Thoracic aorta (tissue), 2 donors: ENCODE results near the gene DSP. TPM values are rescaled to one million over a fixed set of nuclear protein-coding genes. Genes with fewer than 3 reads are reported as not detected.

Experiments used
- ATAC-seq: fragments of 150-250 bp; one replicate; pipeline ENCODE4 v1.8.0; 2017; ENCODE audit warnings: low read depth; ENCODE audit not compliant: insufficient number of reproducible peaks, low FRiP score
- DNase-seq: peaks from one replicate; pipeline ENCODE4 v3.0.0-alpha.2; 2020; ENCODE audit warnings: low spot score
- H3K27ac ChIP-seq, 2 donors: fragments of 200-600 bp; sonication (generic); 1 replicate in 1 of 2; 2 replicates in 1 of 2; pipeline ENCODE4 v1.5.1; 2016; ENCODE audit warnings: mild to moderate bottlenecking in 2 of 2, moderate library complexity in 2 of 2
- H3K27me3 ChIP-seq: fragments of 200-600 bp; sonication (generic); replicated peaks from 2 replicates; pipeline ENCODE4 v1.6.0; 2016; ENCODE audit warnings: mild to moderate bottlenecking; ENCODE audit not compliant: insufficient read depth
- H3K36me3 ChIP-seq: fragments of 200-600 bp; sonication (generic); one replicate; pipeline ENCODE4 v1.5.1; 2016
- H3K4me1 ChIP-seq, 2 donors: fragments of 200-600 bp; sonication (generic); 1 replicate in 1 of 2; 2 replicates in 1 of 2; pipeline versions ENCODE4 v1.5.1 to v1.6.0; 2016; ENCODE audit warnings: low read depth in 2 of 2, mild to moderate bottlenecking in 1 of 2; ENCODE audit not compliant: control insufficient read depth in 1 of 2
- H3K4me3 ChIP-seq: fragments of 200-600 bp; sonication (generic); 2 replicates; pipeline ENCODE4 v1.5.1; 2016; ENCODE audit warnings: mild to moderate bottlenecking
- H3K9me3 ChIP-seq: fragments of 200-600 bp; sonication (generic); 2 replicates; pipeline ENCODE4 v1.5.1; 2016
- total RNA-seq, 2 donors: library from RNA; depleted of rRNA; stranded (reverse); fragments of >200 nt; gene quantifications; one replicate each; pipeline versions ENCODE4 v1.1.0 to v1.2.3, GENCODE V29; 2016
- TF ChIP-seq, protein P1 (sequence below): fragments of 200-600 bp; sonication (generic); IDR thresholded peaks from one replicate; pipeline ENCODE4 v1.5.1; 2019; ENCODE audit warnings: antibody characterized with exemption

DSP gene
- total RNA-seq, 2 donors from 2014 or later: 5.4 to 6.7 TPM

DNA sequence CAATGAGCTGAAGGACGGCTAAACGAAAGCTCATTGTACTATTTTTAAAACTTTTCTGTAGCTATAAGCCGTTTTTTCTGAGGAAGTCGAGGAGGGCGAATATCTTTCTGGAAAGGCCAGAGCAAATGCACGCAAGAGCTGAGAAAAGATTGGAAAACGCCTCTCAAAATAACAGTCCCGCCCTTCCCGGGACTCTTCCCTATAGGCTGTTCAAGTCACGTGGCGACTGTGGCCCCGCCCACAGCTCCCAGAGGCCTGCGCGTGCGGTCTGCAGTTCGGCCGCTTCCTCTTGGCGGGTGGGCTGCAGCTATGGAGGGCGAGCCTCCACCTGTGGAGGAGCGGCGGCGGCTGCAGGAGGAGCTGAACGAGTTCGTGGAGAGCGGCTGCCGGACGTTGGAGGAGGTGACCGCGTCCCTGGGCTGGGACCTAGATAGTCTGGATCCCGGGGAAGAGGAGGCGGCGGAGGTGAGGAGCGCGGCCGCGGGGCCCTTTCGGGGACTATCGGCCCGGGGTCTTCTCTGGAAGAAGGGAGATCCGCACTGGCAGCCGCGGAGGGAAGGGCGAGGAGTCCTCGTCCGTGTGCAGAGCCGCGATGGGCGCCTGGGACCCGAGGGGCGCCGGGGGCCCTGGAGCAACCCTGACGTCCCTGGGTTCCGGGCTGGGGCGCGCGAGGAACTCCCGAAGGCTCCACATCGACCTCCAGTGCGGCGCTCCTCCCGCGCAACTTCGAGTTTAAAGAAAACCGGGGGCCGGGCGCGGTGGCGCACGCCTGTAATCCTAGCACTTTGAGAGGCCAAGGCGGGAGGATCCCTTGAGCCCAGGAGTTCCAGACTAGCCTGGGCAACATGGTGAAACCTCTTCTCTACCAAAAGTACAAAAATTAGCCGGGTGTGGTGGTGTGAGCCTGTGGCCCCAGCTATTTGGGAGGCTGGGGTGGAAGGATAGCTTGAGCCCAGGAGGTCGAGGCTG, 48.8 kb downstream of the DSP start, which contains the start of gene SNRNP48:
Gene SNRNP48 (plus strand): TSS at position 250 of the 969 bp plus-strand sequence. CDS start 60 bp downstream, at position 310.
- H3K27me3 ChIP-seq: no peaks in the 10 kb centered on the region
- peaks cover 13% of the 10 kb centered on the region in 2 donors for H3K4me1 ChIP-seq
- TF ChIP-seq, protein P1, sequence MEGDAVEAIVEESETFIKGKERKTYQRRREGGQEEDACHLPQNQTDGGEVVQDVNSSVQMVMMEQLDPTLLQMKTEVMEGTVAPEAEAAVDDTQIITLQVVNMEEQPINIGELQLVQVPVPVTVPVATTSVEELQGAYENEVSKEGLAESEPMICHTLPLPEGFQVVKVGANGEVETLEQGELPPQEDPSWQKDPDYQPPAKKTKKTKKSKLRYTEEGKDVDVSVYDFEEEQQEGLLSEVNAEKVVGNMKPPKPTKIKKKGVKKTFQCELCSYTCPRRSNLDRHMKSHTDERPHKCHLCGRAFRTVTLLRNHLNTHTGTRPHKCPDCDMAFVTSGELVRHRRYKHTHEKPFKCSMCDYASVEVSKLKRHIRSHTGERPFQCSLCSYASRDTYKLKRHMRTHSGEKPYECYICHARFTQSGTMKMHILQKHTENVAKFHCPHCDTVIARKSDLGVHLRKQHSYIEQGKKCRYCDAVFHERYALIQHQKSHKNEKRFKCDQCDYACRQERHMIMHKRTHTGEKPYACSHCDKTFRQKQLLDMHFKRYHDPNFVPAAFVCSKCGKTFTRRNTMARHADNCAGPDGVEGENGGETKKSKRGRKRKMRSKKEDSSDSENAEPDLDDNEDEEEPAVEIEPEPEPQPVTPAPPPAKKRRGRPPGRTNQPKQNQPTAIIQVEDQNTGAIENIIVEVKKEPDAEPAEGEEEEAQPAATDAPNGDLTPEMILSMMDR: no peak
- peak within 1 kb of the TSS; percentile 98 for H3K4me3 ChIP-seq
- H3K36me3 ChIP-seq: no peaks in the 10 kb centered on the region
- DNase-seq (peak; percentile 88), ATAC-seq (peak; percentile 99)
- peak within 1 kb of the TSS; percentile 29 to 68 for H3K27ac ChIP-seq
- no peaks in the 10 kb centered on the region for H3K9me3 ChIP-seq

DNA sequence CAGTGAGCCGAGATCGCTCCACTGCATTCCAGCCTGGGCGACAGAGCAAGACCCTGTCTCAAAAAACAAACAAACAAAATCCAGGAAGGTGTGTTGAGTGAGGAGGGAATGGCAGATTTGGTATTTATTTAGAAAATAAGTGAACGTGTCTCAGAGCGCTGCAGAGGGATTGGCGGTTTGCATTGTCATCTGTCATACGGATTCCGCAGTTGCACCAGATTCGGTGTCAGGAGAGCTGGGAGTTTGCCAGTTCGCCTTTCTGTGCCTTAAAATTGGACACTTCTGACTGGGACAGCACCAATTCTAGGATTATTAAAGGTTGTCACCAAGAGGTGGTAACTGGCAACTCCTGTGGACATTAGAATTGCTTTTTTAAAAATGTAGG, 49.4 kb downstream of the DSP start:
- ATAC-seq (no peak), DNase-seq (no peak)
- peaks cover 13% of the 10 kb centered on the region in 2 donors for H3K4me1 ChIP-seq
- H3K27ac ChIP-seq: peak overlapping the region in 1 of 2 donors; percentile 29
- no peaks in the 10 kb centered on the region for H3K36me3 ChIP-seq
- H3K27me3 ChIP-seq: no peaks in the 10 kb centered on the region
- no peaks in the 10 kb centered on the region for H3K9me3 ChIP-seq
- TF ChIP-seq, protein P1: no peak
- peak overlapping the region; percentile 98 for H3K4me3 ChIP-seq

DNA sequence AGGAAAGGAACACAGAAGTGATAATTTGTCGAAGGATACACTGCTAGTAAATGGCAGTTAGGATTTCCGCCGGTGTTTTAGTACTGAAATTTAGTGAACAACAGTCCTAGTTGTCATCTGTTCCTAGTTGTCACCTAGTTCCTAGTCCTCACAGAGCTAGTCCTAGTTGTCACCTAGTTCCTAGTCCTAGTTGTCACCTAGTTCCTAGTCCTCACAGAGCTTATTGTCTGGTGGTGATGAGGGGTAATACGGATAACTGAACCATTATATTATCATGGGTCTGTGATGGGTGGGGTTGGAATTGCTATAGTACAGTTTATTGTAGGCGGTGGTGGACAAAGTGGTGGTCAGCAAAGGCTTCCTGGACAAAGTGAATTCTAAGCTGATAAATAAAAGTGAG, 50.3 kb downstream of the DSP start:
- TF ChIP-seq, protein P1: no peak
- no peaks in the 10 kb centered on the region for H3K36me3 ChIP-seq
- ATAC-seq (no peak), DNase-seq (no peak)
- no peaks in the 10 kb centered on the region for H3K27me3 ChIP-seq
- H3K9me3 ChIP-seq: no peaks in the 10 kb centered on the region
- peak overlapping the region; percentile 98 for H3K4me3 ChIP-seq
- H3K27ac ChIP-seq: no peak overlapping the region
- peaks cover 13% of the 10 kb centered on the region in 2 donors for H3K4me1 ChIP-seq

DNA sequence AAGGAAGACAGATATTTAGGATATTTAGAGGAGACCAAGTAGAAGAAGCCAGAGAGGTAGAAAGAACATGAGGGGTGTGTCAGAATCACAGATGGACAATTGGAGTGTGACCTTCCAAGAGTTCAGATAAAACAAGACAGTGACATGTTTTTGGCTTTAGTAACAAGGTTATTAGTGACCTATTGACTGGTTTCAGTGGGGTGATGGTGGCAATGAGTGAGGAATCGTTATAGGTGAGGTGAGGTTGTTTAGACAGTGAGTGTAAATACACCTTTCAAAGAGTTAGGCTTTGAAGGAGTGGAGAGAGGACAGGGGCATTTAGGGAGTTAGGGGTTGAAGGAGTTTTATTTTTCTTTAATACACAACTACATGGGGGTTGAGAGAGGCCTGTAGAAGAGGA, 51.8 kb downstream of the DSP start:
- Histone ChIP-seq H3K36me3 (peaks cover 5% of the 10 kb centered on the region), H3K27ac (no peak overlapping the region), H3K27me3 (no peaks in the 10 kb centered on the region), H3K4me3 (no peak overlapping the region), H3K4me1 (peaks cover 13% of the 10 kb centered on the region in 2 donors), H3K9me3 (no peaks in the 10 kb centered on the region)
- no peak for DNase-seq
- no peak for ATAC-seq
- TF ChIP-seq, protein P1: no peak

DNA sequence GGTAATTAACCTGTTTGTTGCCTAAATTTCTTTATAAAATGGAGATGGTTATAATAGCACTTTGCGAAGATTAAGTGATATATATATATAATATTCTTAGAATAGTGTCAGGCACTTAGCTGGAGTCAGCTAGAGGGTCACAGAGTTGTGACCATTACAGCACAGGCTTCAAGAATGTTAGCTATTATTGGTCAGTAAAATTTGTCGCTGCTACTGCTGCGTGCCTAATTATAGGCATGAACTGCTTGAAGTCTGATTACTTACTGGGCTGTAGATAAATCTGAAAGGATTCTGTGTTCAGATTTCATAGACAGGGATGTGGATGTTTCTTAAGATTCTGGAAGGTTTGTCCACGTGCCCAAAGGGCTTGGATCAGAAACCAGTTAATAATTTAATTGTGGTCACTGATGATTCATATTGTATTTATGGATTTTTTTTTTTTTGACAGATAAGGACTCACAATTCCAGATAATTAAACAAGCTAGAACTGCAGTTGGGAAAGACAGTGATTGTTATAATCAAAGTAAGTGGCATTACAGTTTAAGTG, 53.2 kb downstream of the DSP start:
- peaks cover 7% of the 10 kb centered on the region for H3K36me3 ChIP-seq
- peaks cover 13% of the 10 kb centered on the region in 2 donors for H3K4me1 ChIP-seq
- ATAC-seq (no peak), DNase-seq (no peak)
- H3K27ac ChIP-seq: no peak overlapping the region
- TF ChIP-seq, protein P1: no peak
- no peaks in the 10 kb centered on the region for H3K9me3 ChIP-seq
- H3K27me3 ChIP-seq: no peaks in the 10 kb centered on the region
- H3K4me3 ChIP-seq: no peak overlapping the region
